Measurements from ENCODE around the gene PPFIBP2. TPM values are rescaled to one million over a fixed set of nuclear protein-coding genes. Genes with fewer than 3 reads are reported as not detected.

PPFIBP2 gene
- total RNA-seq, 1 experiment from 2014 or later, result 6.5 TPM

DNA sequence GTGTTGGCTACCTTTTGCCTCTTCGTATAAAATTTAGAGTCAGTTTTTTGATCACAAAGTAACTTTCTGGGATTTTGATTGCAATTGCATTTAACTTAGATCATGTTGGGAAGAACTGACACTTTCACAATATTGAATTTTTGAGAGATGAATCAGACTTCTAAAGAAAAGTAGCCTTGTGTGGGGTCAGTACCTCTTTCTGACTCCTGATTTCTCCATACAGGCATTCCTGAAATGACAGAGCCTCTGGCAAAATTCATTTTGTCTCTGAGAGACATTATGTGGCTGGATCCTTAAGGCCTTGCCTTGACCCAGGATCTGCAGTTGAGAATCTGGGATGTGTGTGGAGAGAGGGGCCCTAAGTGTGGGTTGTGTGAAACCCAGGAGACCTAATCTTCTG, 37.8 kb downstream of the PPFIBP2 start:
- DNase-seq (ENCODE audit: low read depth), result peak; percentile 30

GRCh38 chr11:7552666-7553065, 38.9 kb downstream of the PPFIBP2 start:
- DNase-seq (ENCODE audit: low read depth), result no peak

DNA sequence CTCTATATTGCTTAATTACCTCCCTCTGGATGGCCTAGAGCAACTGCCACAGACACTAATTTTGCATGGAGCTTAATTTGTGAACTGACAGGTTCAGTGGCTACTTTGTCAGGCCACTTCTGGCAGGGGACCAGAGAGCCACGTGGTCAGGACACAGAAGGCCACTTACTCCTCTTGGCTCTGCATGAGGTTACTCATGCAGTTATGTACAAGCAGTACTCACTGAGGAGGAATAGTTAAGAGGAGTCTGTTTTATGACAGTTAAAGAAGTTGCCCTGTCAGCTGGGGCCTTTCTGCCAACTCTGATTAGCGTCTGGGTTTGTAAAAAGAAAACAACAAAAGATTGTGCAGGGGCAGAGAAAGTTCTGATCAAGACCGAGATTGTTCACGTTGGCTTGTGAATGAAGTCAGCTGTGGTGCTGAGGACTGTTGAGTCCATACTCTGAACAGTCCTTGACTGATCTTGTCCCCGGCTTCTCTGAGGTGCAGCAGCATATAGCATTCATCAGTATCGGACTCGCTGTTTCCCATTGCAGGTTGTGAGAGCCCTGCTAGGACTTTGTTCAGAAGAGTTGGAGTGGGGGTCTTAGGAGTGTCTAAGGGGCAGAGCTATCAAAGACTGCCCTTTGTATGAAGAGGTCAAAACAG, 41.4 kb downstream of the PPFIBP2 start:
- DNase-seq (ENCODE audit: low read depth), result no peak

- DNase-seq (ENCODE audit: low read depth), result no peak
Observed at GRCh38 chr11:7558046-7558445, 44.2 kb downstream of the PPFIBP2 start.

- DNase-seq (ENCODE audit: low read depth), result no peak
Observed at GRCh38 chr11:7559398-7560283, 45.8 kb downstream of the PPFIBP2 start.

DNA sequence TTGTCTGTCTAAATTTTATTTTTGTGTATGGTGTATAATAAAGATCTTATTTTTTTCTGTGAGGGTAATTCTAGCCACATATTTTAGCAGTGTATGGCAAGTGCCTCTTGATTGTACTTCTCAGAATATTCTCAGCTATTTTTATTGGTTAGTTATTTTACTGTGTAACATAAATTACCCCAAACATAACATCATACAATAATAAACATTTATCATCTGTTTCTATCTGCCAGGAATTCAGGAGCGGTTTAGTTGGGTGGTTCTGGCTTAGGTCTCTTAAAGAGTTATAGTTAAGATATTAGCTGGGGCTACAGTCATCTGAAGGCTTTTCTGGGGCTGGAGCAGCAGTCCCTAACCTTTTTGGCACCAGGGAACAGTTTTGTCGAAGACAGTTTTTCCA, 47.8 kb downstream of the PPFIBP2 start:
- no peak for DNase-seq (ENCODE audit: low read depth)

DNA sequence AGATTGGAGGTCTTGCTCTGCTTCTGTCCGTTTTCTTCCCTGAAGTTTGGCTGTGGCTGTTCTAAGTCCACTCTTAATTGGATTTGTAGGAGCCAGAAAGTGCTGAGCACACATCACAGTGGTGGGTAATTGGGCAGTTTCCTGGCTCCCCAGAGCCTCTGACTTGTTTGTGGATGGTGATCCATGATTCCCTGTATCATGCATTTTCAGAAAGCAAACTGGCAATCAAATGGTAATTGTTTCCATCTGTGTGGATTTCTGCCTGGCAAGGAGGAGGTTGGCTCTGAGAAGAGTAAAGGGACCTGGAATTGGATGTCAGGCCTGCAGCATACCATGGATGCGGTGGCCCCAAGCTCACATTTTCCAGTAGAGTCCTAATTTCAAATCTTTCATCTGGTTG, 49.5 kb downstream of the PPFIBP2 start:
- no peak for DNase-seq (ENCODE audit: low read depth)

- no peak for DNase-seq (ENCODE audit: low read depth)
Observed at GRCh38 chr11:7564803-7565202, 51.0 kb downstream of the PPFIBP2 start.

GRCh38 chr11:7567311-7567710, 53.5 kb downstream of the PPFIBP2 start:
- DNase-seq (ENCODE audit: low read depth), result no peak

- no peak for DNase-seq (ENCODE audit: low read depth)
Observed at GRCh38 chr11:7569044-7569443, 55.2 kb downstream of the PPFIBP2 start.

- no peak for DNase-seq (ENCODE audit: low read depth)
Observed at GRCh38 chr11:7570241-7570640, 56.4 kb downstream of the PPFIBP2 start.

DNA sequence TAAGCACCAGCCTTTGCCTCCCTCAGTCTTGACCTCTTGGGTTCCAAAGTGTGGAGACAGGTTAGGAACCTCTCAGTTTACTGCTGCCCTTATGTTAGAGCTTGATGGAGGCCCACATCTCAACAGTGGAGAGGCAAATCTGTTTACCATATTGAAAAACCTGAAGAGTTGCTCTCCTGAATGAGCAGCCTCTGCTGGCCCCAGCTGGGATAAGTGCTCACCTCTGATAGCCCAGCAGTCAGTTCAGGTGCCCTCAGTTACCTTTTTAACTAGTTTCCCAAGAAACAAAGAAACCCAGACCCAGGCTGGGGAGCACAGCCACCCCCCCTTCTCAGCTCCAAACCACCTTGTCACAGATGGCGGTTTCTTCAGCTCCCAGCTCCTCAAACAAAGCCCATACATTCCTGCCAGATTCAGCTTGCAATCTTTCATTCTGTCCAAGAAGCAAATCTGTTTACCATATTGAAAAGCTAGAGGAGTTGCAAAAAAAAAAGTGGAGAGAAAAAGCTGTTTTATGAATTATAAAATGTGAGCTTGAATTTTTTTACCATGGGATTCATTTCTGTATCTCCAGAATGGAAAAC, 57.2 kb downstream of the PPFIBP2 start:
- DNase-seq (ENCODE audit: low read depth), result no peak

DNA sequence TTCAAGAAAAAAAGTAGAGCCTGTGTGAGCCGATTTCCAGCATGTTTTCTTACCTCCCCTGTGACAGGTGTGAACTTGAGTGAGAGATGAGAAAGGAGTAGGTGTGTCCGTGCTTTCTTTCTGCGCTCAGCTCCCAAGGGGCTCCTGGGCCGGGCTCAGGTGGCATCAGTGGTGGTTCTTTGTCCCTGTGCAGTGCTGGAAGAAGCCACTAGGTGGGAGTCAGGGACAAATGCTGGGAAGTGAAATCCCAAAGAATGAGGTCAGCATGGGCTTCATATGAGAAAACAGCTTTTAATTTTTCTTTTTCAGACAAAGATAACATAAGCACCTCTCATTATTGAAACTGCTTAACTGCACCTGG, 57.8 kb downstream of the PPFIBP2 start:
- peak; percentile 49 for DNase-seq (ENCODE audit: low read depth)

DNA sequence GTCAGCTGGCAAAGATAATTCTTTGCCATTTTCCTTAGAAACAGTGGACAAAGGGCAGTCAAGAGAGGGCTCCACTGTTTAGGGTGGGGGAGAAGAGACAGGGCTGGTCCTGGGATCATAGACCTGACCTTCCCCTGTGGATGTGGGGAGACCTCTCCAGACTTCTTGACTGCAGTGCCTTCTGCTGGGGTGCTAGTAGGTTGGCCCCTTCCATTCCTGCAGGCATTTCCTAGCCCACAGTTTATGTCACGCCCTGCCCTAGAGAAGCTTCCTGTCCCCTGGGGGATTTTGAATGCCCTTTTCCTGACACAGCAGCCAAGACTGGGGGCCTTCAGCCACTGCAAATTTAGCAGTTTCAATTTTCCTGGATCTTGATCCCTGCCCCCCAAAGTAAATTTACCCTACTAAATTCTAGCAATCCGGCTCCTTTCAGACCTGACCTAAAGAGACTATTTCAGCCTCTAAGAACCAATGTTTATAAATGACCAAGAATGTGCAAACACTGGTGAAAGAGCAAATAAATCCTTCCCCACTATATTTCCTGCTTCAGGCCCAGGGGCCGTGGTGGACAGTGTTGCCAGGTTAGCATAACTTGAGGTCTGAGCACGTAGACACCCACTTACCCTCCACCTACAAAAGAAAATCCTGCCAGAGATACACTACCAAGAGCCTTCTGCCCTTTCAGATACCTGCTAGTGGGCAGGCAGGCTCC, 58.4 kb downstream of the PPFIBP2 start:
- no peak for DNase-seq (ENCODE audit: low read depth)

- DNase-seq (ENCODE audit: low read depth), result no peak
Observed at GRCh38 chr11:7573193-7573557, 59.4 kb downstream of the PPFIBP2 start.

GRCh38 chr11:7573558-7574296, 59.9 kb downstream of the PPFIBP2 start:
- no peak for DNase-seq (ENCODE audit: low read depth)

- no peak for DNase-seq (ENCODE audit: low read depth)
Observed at GRCh38 chr11:7574491-7575130, 60.8 kb downstream of the PPFIBP2 start.

DNA sequence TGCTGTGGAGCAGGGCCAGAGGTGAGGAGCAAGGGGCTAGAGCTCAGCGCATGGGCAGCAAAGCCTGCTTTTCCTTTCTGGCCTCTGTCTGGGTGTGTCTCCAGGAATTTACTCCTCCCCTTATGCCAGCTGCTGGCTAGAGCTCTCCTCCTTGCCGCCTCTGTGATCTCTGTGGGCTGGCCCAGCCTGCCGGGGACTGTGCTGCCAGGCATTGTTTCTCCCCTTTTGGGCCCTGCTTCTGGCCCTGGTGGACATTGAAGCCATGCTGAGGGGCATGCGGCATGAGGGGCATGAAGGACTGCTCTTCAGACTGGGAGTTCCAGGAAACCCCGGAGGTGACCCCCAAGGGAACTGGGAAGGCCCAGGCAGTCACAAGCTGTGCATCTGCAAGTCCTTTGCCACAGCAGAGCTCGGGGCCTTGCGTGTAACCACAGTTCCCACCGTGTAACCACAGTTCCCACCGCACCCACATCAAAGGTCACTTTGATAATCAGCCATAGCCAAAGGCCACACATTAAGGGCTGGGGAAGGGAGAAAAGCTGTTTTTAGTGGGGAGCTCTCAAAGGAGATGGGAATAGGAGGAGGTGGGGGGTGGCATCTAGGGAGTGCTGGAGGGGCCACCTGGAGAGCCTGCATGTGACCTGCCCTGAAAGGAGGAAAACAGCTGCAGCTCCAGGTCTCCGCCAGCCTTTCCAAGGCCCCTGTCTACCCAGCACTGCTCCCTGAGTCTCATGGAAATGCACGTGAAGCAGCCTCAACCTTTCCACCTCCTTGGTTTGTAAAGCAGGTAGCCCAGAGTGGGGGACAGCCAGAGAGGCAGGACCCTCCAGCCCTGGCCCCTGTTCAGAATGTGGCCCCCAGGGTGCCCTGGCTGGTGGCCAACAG, 62.3 kb downstream of the PPFIBP2 start:
- peak; percentile 80 for DNase-seq (ENCODE audit: low read depth)

GRCh38 chr11:7576726-7577290, 63.0 kb downstream of the PPFIBP2 start:
- peak; percentile 28 for DNase-seq (ENCODE audit: low read depth)

Measured in RPMI7951 (cell line).